Bronchial epithelial cell (primary cell): Measurements from ENCODE around the gene ZNF827. TPM values are rescaled to one million over a fixed set of nuclear protein-coding genes. Genes with fewer than 3 reads are reported as not detected.

ENCODE experiments used
- DNase-seq: peaks from one replicate; pipeline ENCODE4 v3.0.0-alpha.2; 2010; ENCODE audit warnings: low read depth
- FAIRE-seq: peaks from 2 replicates; lab custom pipeline; 2011; peaks lifted over from hg19 to GRCh38; lab: Jason Lieb, UNC
- H3K27me3 ChIP-seq: 2 replicates; pipeline ENCODE4 v1.5.1; 2011; ENCODE audit warnings: low read length; ENCODE audit not compliant: control insufficient read depth, insufficient read depth
- H3K36me3 ChIP-seq: 2 replicates; pipeline ENCODE4 v1.5.1; 2011; ENCODE audit warnings: low read length; ENCODE audit not compliant: control insufficient read depth, insufficient read depth
- H3K4me3 ChIP-seq: 2 replicates; pipeline ENCODE4 v1.5.1; 2011; ENCODE audit warnings: mild to moderate bottlenecking, low read depth, low read length, control low read depth
- total RNA-seq: library from RNA; depleted of rRNA; stranded (reverse); fragments of >200 nt; gene quantifications from 2 replicates; pipeline ENCODE4 v1.2.1, GENCODE V29; 2014
- TF ChIP-seq, protein P1 (sequence below): IDR thresholded peaks from 2 replicates; pipeline ENCODE4 v1.5.1; 2011; ENCODE audit warnings: mild to moderate bottlenecking, moderate library complexity, low read length, control low read depth, inconsistent platforms; ENCODE audit not compliant: insufficient read depth, severe bottlenecking

ZNF827 gene, protein sequence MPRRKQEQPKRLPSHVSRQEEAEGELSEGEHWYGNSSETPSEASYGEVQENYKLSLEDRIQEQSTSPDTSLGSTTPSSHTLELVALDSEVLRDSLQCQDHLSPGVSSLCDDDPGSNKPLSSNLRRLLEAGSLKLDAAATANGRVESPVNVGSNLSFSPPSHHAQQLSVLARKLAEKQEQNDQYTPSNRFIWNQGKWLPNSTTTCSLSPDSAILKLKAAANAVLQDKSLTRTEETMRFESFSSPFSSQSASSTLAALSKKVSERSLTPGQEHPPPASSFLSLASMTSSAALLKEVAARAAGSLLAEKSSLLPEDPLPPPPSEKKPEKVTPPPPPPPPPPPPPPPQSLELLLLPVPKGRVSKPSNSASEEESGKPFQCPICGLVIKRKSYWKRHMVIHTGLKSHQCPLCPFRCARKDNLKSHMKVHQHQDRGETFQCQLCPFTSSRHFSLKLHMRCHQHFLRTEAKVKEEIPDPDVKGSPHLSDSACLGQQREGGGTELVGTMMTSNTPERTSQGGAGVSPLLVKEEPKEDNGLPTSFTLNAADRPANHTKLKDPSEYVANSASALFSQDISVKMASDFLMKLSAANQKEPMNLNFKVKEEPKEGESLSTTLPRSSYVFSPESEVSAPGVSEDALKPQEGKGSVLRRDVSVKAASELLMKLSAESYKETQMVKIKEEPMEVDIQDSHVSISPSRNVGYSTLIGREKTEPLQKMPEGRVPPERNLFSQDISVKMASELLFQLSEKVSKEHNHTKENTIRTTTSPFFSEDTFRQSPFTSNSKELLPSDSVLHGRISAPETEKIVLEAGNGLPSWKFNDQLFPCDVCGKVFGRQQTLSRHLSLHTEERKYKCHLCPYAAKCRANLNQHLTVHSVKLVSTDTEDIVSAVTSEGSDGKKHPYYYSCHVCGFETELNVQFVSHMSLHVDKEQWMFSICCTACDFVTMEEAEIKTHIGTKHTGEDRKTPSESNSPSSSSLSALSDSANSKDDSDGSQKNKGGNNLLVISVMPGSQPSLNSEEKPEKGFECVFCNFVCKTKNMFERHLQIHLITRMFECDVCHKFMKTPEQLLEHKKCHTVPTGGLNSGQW
- total RNA-seq = 2.1 and 3.5 TPM in 2 replicates

DNA sequence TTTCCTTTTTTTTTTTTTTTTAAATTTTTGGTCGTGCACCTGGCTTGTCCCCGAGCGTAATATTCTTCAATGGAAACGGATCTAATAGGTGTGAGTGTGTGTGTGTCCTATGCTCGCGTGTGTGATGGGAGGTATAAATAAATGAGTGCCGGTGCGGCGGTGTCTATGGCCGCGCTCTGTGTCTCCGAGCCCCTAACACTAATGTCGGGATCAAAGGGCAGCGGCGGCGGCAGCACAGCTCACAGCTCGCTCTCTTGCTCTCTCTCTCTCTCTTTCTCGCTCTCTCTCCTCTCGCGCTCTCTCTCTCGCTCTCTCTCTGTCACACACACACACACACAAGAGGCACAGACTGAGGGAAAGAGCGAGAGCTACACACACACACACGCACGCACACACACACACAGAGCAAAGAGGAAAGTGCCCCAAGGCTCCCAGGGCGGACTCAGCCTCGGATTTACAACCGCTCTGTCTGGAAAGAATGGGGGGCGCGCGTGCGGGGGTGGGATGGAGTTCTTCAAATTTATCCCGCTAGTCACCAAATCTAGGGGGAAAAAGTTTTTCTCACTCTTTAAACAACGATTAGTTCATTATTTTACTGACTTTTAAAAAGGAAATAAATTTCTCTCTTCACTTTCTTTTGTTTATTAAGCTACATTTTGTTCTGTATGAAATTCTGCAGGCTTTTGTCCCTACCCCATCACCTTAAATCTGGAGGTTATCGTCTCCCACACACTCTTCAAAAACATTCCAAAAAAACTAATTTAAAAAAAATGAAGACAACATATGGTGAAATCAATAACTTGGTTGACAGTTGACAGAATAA lies at the start of gene ZNF827:
Gene ZNF827, minus strand, starts transcription at position 206 of the 823 bp plus-strand sequence. CDS start 416 bp downstream, outside the sequence.
- no peaks in the 10 kb centered on the region for H3K27me3 ChIP-seq
- FAIRE-seq = no peak
- H3K36me3 ChIP-seq = no peaks in the 10 kb centered on the region
- DNase-seq = peak; percentile 47
- TF ChIP-seq, protein P1, sequence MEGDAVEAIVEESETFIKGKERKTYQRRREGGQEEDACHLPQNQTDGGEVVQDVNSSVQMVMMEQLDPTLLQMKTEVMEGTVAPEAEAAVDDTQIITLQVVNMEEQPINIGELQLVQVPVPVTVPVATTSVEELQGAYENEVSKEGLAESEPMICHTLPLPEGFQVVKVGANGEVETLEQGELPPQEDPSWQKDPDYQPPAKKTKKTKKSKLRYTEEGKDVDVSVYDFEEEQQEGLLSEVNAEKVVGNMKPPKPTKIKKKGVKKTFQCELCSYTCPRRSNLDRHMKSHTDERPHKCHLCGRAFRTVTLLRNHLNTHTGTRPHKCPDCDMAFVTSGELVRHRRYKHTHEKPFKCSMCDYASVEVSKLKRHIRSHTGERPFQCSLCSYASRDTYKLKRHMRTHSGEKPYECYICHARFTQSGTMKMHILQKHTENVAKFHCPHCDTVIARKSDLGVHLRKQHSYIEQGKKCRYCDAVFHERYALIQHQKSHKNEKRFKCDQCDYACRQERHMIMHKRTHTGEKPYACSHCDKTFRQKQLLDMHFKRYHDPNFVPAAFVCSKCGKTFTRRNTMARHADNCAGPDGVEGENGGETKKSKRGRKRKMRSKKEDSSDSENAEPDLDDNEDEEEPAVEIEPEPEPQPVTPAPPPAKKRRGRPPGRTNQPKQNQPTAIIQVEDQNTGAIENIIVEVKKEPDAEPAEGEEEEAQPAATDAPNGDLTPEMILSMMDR = no peak
- peak within 1 kb of the TSS; percentile 78 for H3K4me3 ChIP-seq

DNA sequence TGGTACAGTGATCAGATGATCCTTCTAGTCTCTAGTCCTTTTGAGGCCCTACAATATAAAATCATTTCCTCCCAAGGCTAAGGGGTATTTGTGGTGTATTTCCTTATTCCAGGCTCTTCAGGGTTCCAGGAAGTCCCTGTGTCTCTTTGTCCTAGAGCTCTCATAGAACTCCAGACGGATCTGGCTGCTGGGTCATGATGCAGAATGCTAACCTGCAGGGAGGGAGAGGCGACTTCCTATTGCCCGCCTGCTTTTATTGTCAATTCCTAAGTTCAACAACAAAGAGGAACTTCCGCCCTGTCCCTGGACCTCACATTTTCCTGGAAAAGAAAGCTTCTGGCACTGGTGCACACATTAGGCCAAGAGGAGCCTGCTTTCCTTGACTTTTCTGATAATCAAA lies 45.9 kb upstream of the ZNF827 start:
- DNase-seq = no peak
- Histone ChIP-seq H3K4me3 (no peak overlapping the region), H3K27me3 (no peaks in the 10 kb centered on the region), H3K36me3 (no peaks in the 10 kb centered on the region)
- TF ChIP-seq, protein P1 = no peak
- no peak for FAIRE-seq

DNA sequence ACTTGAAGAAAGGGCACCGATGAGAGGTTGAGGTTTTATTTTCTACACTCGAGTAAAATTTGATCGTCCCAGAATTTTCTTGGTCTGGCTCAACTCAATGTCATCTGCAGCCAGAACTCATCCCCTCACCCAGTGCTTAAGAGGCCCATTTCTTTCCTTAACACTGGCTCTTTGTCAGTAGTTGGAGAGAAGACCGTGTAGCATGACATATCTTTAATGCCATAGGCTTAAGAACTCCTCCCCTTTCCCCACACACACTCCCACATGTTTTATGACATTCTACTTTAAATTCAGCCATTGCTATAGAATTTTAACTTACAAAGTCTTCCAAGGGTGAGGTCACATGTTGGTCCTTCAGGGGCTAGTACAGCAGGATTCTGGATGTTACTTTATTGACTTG lies 44.2 kb upstream of the ZNF827 start:
- H3K4me3 ChIP-seq = no peak overlapping the region
- no peaks in the 10 kb centered on the region for H3K36me3 ChIP-seq
- DNase-seq = no peak
- TF ChIP-seq, protein P1 = no peak
- H3K27me3 ChIP-seq = no peaks in the 10 kb centered on the region
- no peak for FAIRE-seq

DNA sequence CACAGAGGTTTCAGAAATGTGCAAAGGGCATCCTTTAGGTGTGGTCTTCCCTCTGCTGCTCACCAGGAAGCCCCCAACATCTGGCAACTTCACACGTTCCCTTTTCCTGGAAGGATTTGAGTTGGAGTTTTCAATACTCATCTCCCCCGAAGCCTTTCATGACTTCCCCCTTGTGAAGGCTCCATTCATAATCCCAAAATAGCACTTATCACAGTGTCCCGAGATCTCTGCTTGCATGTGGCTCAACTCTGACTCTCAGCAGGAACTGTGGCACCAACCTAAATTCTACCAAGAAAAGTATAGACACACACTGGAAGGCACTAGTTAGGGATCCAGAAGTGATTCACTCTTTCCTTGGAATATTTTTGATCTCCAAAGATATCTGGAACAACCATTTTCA lies 40.5 kb upstream of the ZNF827 start:
- FAIRE-seq = no peak
- no peaks in the 10 kb centered on the region for H3K27me3 ChIP-seq
- no peak overlapping the region for H3K4me3 ChIP-seq
- no peaks in the 10 kb centered on the region for H3K36me3 ChIP-seq
- TF ChIP-seq, protein P1 = no peak
- DNase-seq = no peak

DNA sequence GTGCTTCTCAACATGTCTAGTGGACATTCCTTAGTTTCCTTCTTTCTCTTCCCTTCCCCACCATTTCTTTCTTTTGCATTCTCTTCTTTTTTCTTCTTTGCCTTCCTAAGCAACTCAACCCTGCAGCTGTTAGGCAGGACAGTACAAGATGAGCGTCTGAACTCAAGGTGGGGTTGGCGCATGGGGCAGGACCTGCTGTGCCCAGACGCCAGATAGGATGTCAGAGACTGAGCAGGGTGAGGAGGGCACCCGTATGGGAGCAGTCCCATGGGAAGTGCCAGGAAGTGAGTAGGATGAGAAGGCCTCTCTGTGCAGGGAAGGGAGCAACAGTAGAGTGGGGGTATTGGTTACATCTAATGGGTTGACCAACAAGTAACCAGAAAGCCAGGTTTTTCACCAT lies 38.1 kb upstream of the ZNF827 start:
- FAIRE-seq = no peak

More for the DNA sequence above, 38.1 kb upstream of the ZNF827 start:
- DNase-seq = no peak
- no peaks in the 10 kb centered on the region for H3K36me3 ChIP-seq
- TF ChIP-seq, protein P1 = no peak
- H3K27me3 ChIP-seq = no peaks in the 10 kb centered on the region
- H3K4me3 ChIP-seq = no peak overlapping the region
